Measurements from ENCODE around the gene CSNK1E. TPM values are rescaled to one million over a fixed set of nuclear protein-coding genes. Genes with fewer than 3 reads are reported as not detected.

The CSNK1E gene
- total and polyA plus RNA-seq, 9 of the 15 experiments (the other 6 are each of a cell fraction or from before 2014, with no cell fraction given) = 2.7 to 70.0 (median 41.3) TPM

GRCh38 chr22:38346506-38346905 is 29.3 kb upstream of the CSNK1E start:
- POLR2A ChIA-PET = interaction anchor here (0.9 to 1.3 kb wide), 2 partner anchors 9 to 121 kb away, joined by 3 read pairs; partner anchors contain the start of gene KDELR3
- Histone ChIP-seq H3K4me2 (ENCODE audit: insufficient read depth, low read length) (no peak overlapping the region), H3K9me1 (ENCODE audit: control insufficient read depth, insufficient read depth, low read length) (no peaks in the 10 kb centered on the region), H3K9me3 (replicated peaks; ENCODE audit: control insufficient read depth, insufficient read depth, low read depth, low read length) (no peaks in the 10 kb centered on the region), H3K27me3 (ENCODE audit: control insufficient read depth in 2 of 2, insufficient read depth in 2 of 2, low read length in 2 of 2) (no peaks in the 10 kb centered on the region; a peak in 1 of 5 replicates), H2AFZ (ENCODE audit: low read depth, low read length) (no peak overlapping the region), H3K9ac (ENCODE audit: insufficient read depth in 1 of 2, low read depth in 2 of 2, low read length in 2 of 2) (peak overlapping the region in 1 of 2 experiments; percentile 26; a peak in 1 of 4 replicates), H4K20me1 (replicated peaks; ENCODE audit: control insufficient read depth, insufficient read depth, low read length) (0 out of 2 replicates have a peak, but pooled peaks cover 5% of the 10 kb centered on the region), H3K27ac (ENCODE audit: extremely low read depth, low read depth, low read length) (no peak overlapping the region), H3K79me2 (ENCODE audit: control insufficient read depth, insufficient read depth, low read length) (no peaks in the 10 kb centered on the region), H3K4me1 (replicated peaks in 1 of 2; ENCODE audit: control insufficient read depth in 2 of 2, insufficient read depth in 2 of 2, low read length in 2 of 2) (peaks cover 0 to 5% of the 10 kb centered on the region in 2 experiments; a peak in 3 of 5 replicates), H3K4me3 (no peak overlapping the region), H3K36me3 (ENCODE audit: control insufficient read depth, insufficient read depth, low read length) (no peaks in the 10 kb centered on the region)
- FAIRE-seq (no peak), ATAC-seq (no peak), DNase-seq (ENCODE audit: extremely low read depth in 1 of 4, low spot score in 3 of 4) (no peak)
- 39% methylated on average over 13 of the region's 14 CpGs for WGBS (ENCODE audit: insufficient coverage, low coverage, missing lambda C conversion rate)
- CTCF ChIA-PET (ENCODE audit: low intra/inter-chr PET ratio) = no interaction called here
- TF ChIP-seq ATF3 (IDR thresholded peaks at IDR 0.05) (no peak), ATF3 (CRISPR knock-in tag; conservative IDR thresholded peaks at IDR 0.05) (no peak), ZNF395 (CRISPR knock-in tag; IDR thresholded peaks at IDR 0.05) (no peak), FOXO4 (CRISPR knock-in tag; IDR thresholded peaks at IDR 0.05) (no peak), ZNF76 (CRISPR knock-in tag; IDR thresholded peaks at IDR 0.05; ENCODE audit: borderline replicate concordance) (no peak), VEZF1 (CRISPR knock-in tag; IDR thresholded peaks at IDR 0.05) (no peak), NR1H2 (CRISPR knock-in tag; IDR thresholded peaks at IDR 0.05) (no peak), ZBTB1 (CRISPR knock-in tag; IDR thresholded peaks at IDR 0.05; ENCODE audit: borderline replicate concordance, low read depth) (no peak), SP1 (CRISPR knock-in tag; IDR thresholded peaks at IDR 0.05) (no peak), MTF1 (CRISPR knock-in tag; IDR thresholded peaks at IDR 0.05; ENCODE audit: borderline replicate concordance) (no peak), FOXA3 (CRISPR knock-in tag; conservative IDR thresholded peaks at IDR 0.05 in 1 of 2, IDR thresholded peaks at IDR 0.05 in 1 of 2) (no peak), MEF2A (IDR thresholded peaks at IDR 0.05; ENCODE audit: control insufficient read depth, low read depth, low read length) (no peak)
- in situ Hi-C loops (cut with MboI) = no loop called here
- no TSS peak for BruUV-seq (replicated peaks)
- intact Hi-C loops (cut with micrococcal nuclease) = no loop called here
